Heart left ventricle (tissue), 13 donors: Measurements from ENCODE around the gene PLAAT4.

Experiments used
- POLR2A ChIP-seq, 2 donors: fragments of 450-650 bp; IDR thresholded peaks; one replicate each; pipeline ENCODE4 v1.6.1; 2017; ENCODE audit warnings: antibody characterized with exemption in 2 of 2, mild to moderate bottlenecking in 2 of 2, moderate library complexity in 2 of 2
- TF ChIP-seq, protein P1 (sequence below), 12 donors: fragments of 200-600 bp; sonication (generic) in 4 of 12; IDR thresholded peaks; one replicate each; pipeline versions ENCODE4 v1.5.0 to v1.8.0; 2018 to 2022; ENCODE audit warnings: antibody characterized with exemption in 12 of 12, mild to moderate bottlenecking in 5 of 12
- donor health status: ischemic (EF 13 %, LVEDD 7.1; RV severe dilation, severe dysfunction).
- donor health status: DM: no; HTN: yes; CAD: no.
- donor health status: DM: no; HTN: no; CAD: no.
- donor health status: ischemic (EF 25% LVEDD 6.9; RV normal size, moderate dysfunction).
- donor health status: ischemic (EF 25% LVEDD 5.7; RV mildly dilated, moderate dysfunction).
- donor health status: ischemic (EF 35%, LVEDD 5.7; RV mildly dilated, moderate dysfunction).
- donor health status: nonischemic (EF 11% LVEDD 7.7; RV severe dilation, severe dysfunction).
- donor health status: DM: yes; HTN: yes; CAD: no.
- donor health status: PGD.
- donor health status: ischemic (EF 29% LVEDD 5.4; RV normal size, mild dysfunction).
- donor health status: nonischemic (EF 23%, LVEDD 6.1; RV moderate dilation, normal function).

DNA sequence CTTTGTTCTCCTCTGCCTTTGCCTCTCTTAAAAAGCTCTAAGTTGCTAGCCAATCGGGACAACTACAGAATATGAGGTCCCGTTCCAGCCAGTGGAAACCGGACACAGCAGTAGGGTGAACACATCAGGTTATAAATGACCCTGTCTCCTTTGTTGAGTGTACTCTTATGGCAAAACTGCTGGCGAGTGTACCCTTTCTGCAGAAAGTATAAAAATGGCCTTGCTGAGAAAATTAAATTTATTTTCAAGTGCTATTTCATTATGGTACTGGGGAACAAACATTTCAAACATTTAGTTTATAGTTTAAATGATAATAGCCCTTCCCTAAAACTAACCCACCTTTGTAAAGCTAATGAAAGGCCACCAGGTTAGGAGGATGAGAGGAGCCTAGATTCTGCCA, 36.7 kb upstream of the PLAAT4 start:
- TF ChIP-seq, protein P1, sequence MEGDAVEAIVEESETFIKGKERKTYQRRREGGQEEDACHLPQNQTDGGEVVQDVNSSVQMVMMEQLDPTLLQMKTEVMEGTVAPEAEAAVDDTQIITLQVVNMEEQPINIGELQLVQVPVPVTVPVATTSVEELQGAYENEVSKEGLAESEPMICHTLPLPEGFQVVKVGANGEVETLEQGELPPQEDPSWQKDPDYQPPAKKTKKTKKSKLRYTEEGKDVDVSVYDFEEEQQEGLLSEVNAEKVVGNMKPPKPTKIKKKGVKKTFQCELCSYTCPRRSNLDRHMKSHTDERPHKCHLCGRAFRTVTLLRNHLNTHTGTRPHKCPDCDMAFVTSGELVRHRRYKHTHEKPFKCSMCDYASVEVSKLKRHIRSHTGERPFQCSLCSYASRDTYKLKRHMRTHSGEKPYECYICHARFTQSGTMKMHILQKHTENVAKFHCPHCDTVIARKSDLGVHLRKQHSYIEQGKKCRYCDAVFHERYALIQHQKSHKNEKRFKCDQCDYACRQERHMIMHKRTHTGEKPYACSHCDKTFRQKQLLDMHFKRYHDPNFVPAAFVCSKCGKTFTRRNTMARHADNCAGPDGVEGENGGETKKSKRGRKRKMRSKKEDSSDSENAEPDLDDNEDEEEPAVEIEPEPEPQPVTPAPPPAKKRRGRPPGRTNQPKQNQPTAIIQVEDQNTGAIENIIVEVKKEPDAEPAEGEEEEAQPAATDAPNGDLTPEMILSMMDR (IDR thresholded peaks at IDR 0.05), result no peak
- no peak for TF ChIP-seq POLR2A (IDR thresholded peaks at IDR 0.05)
